Rectal smooth muscle tissue (tissue), 1 donor: Measurements from ENCODE around the gene ARL15.
"Not testable (repeated sequence)": the region's sequence is repeated elsewhere in the genome, so short reads cannot be mapped to it uniquely, and the experiment has no call there.

Experiments
- H3K27ac ChIP-seq: one replicate; pipeline ENCODE4 v1.7.0; 2013; ENCODE audit warnings: low read depth, low read length, inconsistent platforms
- H3K27me3 ChIP-seq: one replicate; pipeline ENCODE4 v1.7.0; 2013; ENCODE audit warnings: low read length; ENCODE audit not compliant: control insufficient read depth, insufficient read depth
- H3K36me3 ChIP-seq: one replicate; pipeline ENCODE4 v1.7.0; 2013; ENCODE audit warnings: low read length; ENCODE audit not compliant: control insufficient read depth, insufficient read depth
- H3K4me1 ChIP-seq: one replicate; pipeline ENCODE4 v1.7.0; 2013; ENCODE audit warnings: low read length; ENCODE audit not compliant: control insufficient read depth, insufficient read depth
- H3K4me3 ChIP-seq: one replicate; pipeline ENCODE4 v1.7.0; 2013; ENCODE audit warnings: low read length
- H3K9ac ChIP-seq: one replicate; pipeline ENCODE4 v1.7.0; 2013; ENCODE audit warnings: low read length

Gene ARL15

GRCh38 chr5:54002779-54003178 is 307.6 kb downstream of the ARL15 start:
- Histone ChIP-seq H3K36me3 (no peaks in the 10 kb centered on the region), H3K9ac (no peak overlapping the region), H3K4me3 (no peak overlapping the region), H3K27me3 (no peaks in the 10 kb centered on the region), H3K4me1 (no peaks in the 10 kb centered on the region), H3K27ac (no peak overlapping the region)

- Histone ChIP-seq H3K27me3 (no peaks in the 10 kb centered on the region), H3K36me3 (no peaks in the 10 kb centered on the region), H3K27ac (no peak overlapping the region)
Observed at GRCh38 chr5:54001976-54002775, 308.2 kb downstream of the ARL15 start.

GRCh38 chr5:54000011-54000410 is 310.4 kb downstream of the ARL15 start:
- Histone ChIP-seq H3K27ac (no peak overlapping the region), H3K36me3 (no peaks in the 10 kb centered on the region), H3K27me3 (no peaks in the 10 kb centered on the region), H3K4me1 (no peaks in the 10 kb centered on the region), H3K4me3 (no peak overlapping the region), H3K9ac (no peak overlapping the region)

More at GRCh38 chr5:54001976-54002775, 308.2 kb downstream of the ARL15 start:
- Histone ChIP-seq H3K4me1 (no peaks in the 10 kb centered on the region), H3K4me3 (no peak overlapping the region), H3K9ac (no peak overlapping the region)

- Histone ChIP-seq H3K36me3 (no peaks in the 10 kb centered on the region), H3K9ac (no peak overlapping the region), H3K27me3 (no peaks in the 10 kb centered on the region), H3K27ac (no peak overlapping the region), H3K4me1 (no peaks in the 10 kb centered on the region), H3K4me3 (no peak overlapping the region)
Observed at GRCh38 chr5:53997736-53998627, 312.4 kb downstream of the ARL15 start.

- H3K4me3 ChIP-seq, result no peak overlapping the region
- H3K36me3 ChIP-seq, result no peaks in the 10 kb centered on the region
Observed at GRCh38 chr5:53996008-53996407, 314.4 kb downstream of the ARL15 start.

GRCh38 chr5:53994148-53994547 is 316.2 kb downstream of the ARL15 start:
- H3K9ac ChIP-seq, result no peak overlapping the region
- H3K36me3 ChIP-seq, result no peaks in the 10 kb centered on the region
- H3K27ac ChIP-seq, result no peak overlapping the region
- no peaks in the 10 kb centered on the region for H3K27me3 ChIP-seq
- H3K4me1 ChIP-seq, result no peaks in the 10 kb centered on the region
- no peak overlapping the region for H3K4me3 ChIP-seq

More at GRCh38 chr5:53996008-53996407, 314.4 kb downstream of the ARL15 start:
- H3K27me3 ChIP-seq, result no peaks in the 10 kb centered on the region
- H3K27ac ChIP-seq, result no peak overlapping the region
- no peaks in the 10 kb centered on the region for H3K4me1 ChIP-seq
- no peak overlapping the region for H3K9ac ChIP-seq

GRCh38 chr5:53991942-53992341 is 318.4 kb downstream of the ARL15 start:
- no peak overlapping the region for H3K4me3 ChIP-seq
- no peak overlapping the region for H3K9ac ChIP-seq
- H3K4me1 ChIP-seq, result no peaks in the 10 kb centered on the region
- H3K36me3 ChIP-seq, result no peaks in the 10 kb centered on the region
- no peak overlapping the region for H3K27ac ChIP-seq
- H3K27me3 ChIP-seq, result no peaks in the 10 kb centered on the region

GRCh38 chr5:53987101-53987500 is 323.3 kb downstream of the ARL15 start:
- H3K4me3 ChIP-seq, result no peak overlapping the region
- no peaks in the 10 kb centered on the region for H3K27me3 ChIP-seq
- H3K4me1 ChIP-seq, result no peaks in the 10 kb centered on the region
- no peak overlapping the region for H3K27ac ChIP-seq
- H3K9ac ChIP-seq, result no peak overlapping the region
- H3K36me3 ChIP-seq, result no peaks in the 10 kb centered on the region

- Histone ChIP-seq H3K27me3 (no peaks in the 10 kb centered on the region), H3K4me1 (no peaks in the 10 kb centered on the region), H3K27ac (no peak overlapping the region), H3K36me3 (no peaks in the 10 kb centered on the region), H3K9ac (no peak overlapping the region), H3K4me3 (no peak overlapping the region)
Observed at GRCh38 chr5:53985796-53986195, 324.6 kb downstream of the ARL15 start.

- H3K27me3 ChIP-seq, result no peaks in the 10 kb centered on the region
- H3K9ac ChIP-seq, result no peak overlapping the region
- no peak overlapping the region for H3K4me3 ChIP-seq
- H3K4me1 ChIP-seq, result no peaks in the 10 kb centered on the region
- H3K36me3 ChIP-seq, result no peaks in the 10 kb centered on the region
- no peak overlapping the region for H3K27ac ChIP-seq
Observed at GRCh38 chr5:53984971-53985370, 325.4 kb downstream of the ARL15 start.

- Histone ChIP-seq H3K9ac (no peak overlapping the region), H3K4me1 (no peaks in the 10 kb centered on the region), H3K36me3 (no peaks in the 10 kb centered on the region), H3K27ac (no peak overlapping the region), H3K27me3 (no peaks in the 10 kb centered on the region), H3K4me3 (no peak overlapping the region)
Observed at GRCh38 chr5:53983568-53984460, 326.6 kb downstream of the ARL15 start.

- not testable (repeated sequence) for H3K36me3 ChIP-seq, H3K9ac ChIP-seq, H3K27ac ChIP-seq, H3K27me3 ChIP-seq, H3K4me3 ChIP-seq, H3K4me1 ChIP-seq
Observed at GRCh38 chr5:53982319-53982718, 328.1 kb downstream of the ARL15 start.
